ENCODE results near the gene AQP9. TPM values are rescaled to one million over a fixed set of nuclear protein-coding genes. Genes with fewer than 3 reads are reported as not detected.

AQP9 gene
- total RNA-seq, 1 donor from 2014 or later, result not detected

DNA sequence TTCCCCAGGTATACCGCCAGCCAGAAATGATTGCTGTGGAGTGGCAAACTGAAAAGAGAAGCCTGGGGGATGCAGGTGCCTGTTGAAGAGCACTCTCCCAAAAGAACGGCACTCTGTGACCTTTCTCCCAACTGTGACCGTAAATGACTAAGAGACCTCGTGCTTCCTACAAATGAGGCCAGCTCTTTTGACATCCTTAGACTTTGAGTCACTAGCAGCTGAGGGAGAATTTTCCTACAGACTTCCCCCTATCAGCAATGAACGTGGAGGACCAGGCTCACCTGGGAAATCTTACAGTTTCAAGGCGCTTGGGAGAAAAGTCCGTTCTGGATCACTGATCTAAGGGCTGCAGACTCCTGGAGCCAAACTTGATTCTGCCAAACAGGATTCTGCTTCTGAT lies 8.6 kb downstream of the AQP9 start:
- no peak for TF ChIP-seq CTCF (conservative IDR thresholded peaks at IDR 0.05)
- Mint-ChIP-seq H3K27me3 (ENCODE audit: low read depth) (no peaks in the 10 kb centered on the region), H3K4me1 (no peaks in the 10 kb centered on the region), H3K4me3 (no peak overlapping the region), H3K36me3 (ENCODE audit: low read depth) (no peaks in the 10 kb centered on the region), H3K9me3 (no peaks in the 10 kb centered on the region), H3K27ac (ENCODE audit: unreplicated experiment) (no peak overlapping the region)
- no peak for DNase-seq (ENCODE audit: low read depth, low spot score)

DNA sequence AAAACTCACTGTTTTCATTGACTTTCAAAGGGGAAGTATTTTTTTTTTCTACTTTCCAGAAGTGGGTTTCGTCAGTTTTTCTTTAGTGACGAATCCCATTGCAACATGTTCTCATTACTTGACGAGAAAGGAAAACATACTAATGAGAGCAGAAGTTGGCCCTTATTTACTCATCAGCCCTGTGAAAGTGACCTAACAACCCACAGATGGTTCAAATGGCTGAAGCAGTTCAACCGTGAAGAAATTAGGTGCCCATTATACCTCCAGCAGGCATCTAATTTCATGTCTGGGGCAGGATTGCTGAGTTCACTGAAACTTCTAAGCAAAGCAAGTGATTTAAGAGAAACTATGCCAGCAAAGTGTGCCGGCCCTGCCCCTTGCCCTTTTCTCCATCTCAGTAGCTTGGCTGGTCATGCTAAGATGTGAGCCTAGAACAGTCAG lies 9.0 kb downstream of the AQP9 start:
- TF ChIP-seq CTCF (conservative IDR thresholded peaks at IDR 0.05), result no peak
- Mint-ChIP-seq H3K36me3 (ENCODE audit: low read depth) (no peaks in the 10 kb centered on the region), H3K27ac (ENCODE audit: unreplicated experiment) (no peak overlapping the region), H3K9me3 (no peaks in the 10 kb centered on the region), H3K4me3 (no peak overlapping the region), H3K4me1 (no peaks in the 10 kb centered on the region), H3K27me3 (ENCODE audit: low read depth) (no peaks in the 10 kb centered on the region)
- DNase-seq (ENCODE audit: low read depth, low spot score), result no peak

GRCh38 chr15:58148120-58148519 lies 9.9 kb downstream of the AQP9 start:
- Mint-ChIP-seq H3K36me3 (ENCODE audit: low read depth) (no peaks in the 10 kb centered on the region), H3K27me3 (ENCODE audit: low read depth) (no peaks in the 10 kb centered on the region), H3K27ac (ENCODE audit: unreplicated experiment) (no peak overlapping the region), H3K4me1 (no peaks in the 10 kb centered on the region), H3K4me3 (no peak overlapping the region), H3K9me3 (no peaks in the 10 kb centered on the region)
- no peak for TF ChIP-seq CTCF (conservative IDR thresholded peaks at IDR 0.05)
- DNase-seq (ENCODE audit: low read depth, low spot score), result no peak

- no peak overlapping the region for H3K27ac Mint-ChIP-seq (ENCODE audit: unreplicated experiment)
- H3K36me3 Mint-ChIP-seq (ENCODE audit: low read depth), result no peaks in the 10 kb centered on the region
- H3K4me3 Mint-ChIP-seq, result no peak overlapping the region
- DNase-seq (ENCODE audit: low read depth, low spot score), result no peak
- no peak for TF ChIP-seq CTCF (conservative IDR thresholded peaks at IDR 0.05)
- no peaks in the 10 kb centered on the region for H3K27me3 Mint-ChIP-seq (ENCODE audit: low read depth)
- H3K9me3 Mint-ChIP-seq, result no peaks in the 10 kb centered on the region
- H3K4me1 Mint-ChIP-seq, result no peaks in the 10 kb centered on the region
Measured at GRCh38 chr15:58148633-58149445, 10.7 kb downstream of the AQP9 start.

- Mint-ChIP-seq H3K4me1 (no peaks in the 10 kb centered on the region), H3K27ac (ENCODE audit: unreplicated experiment) (no peak overlapping the region), H3K36me3 (ENCODE audit: low read depth) (no peaks in the 10 kb centered on the region), H3K9me3 (no peaks in the 10 kb centered on the region), H3K4me3 (no peak overlapping the region), H3K27me3 (ENCODE audit: low read depth) (no peaks in the 10 kb centered on the region)
- no peak for DNase-seq (ENCODE audit: low read depth, low spot score)
- no peak for TF ChIP-seq CTCF (conservative IDR thresholded peaks at IDR 0.05)
Measured at GRCh38 chr15:58154769-58155168, 16.6 kb downstream of the AQP9 start.
